ENCODE results near the gene UPK2.

UPK2 gene

DNA sequence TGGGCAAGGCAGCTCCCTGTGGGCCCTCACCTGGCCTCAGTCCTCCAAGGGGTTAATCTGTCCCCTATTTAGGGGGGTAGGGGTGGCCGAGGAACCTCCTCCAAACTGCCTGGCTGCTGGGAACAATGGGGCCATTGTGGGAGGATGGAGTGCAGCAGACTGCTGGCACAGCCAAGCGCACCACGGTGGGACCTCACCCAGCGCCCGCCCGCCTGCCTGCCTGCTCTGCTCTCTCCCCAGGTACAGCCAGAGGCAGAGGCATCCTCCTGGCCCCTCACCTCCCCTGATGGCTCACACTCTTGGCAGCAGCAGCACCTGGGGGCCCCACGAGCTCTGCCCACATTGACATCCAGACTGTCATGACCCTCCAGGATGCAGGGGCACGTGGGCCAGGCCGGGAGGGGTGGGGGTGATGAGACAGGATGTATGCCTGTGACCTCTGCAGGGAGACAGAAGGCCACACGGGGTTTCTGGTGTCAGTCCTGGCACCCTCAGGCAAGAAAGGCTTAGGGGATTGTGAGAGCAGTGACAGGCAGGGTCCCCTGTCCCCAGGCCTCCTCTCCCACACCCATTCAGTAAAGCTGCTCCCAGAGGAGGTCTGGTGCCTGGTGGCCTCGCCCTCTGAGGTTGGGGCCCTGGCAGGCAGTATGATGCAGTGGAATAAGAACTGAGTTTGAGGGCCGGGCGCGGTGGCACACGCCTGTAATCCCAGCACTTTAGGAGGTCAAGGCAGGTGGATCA lies 41.8 kb upstream of the UPK2 start:
- Histone ChIP-seq H3K4me1 (ENCODE audit: insufficient read depth, low read length) (peaks cover 71% of the 10 kb centered on the region), H2AFZ (ENCODE audit: low read depth, low read length) (no peak overlapping the region), H3K36me3 (ENCODE audit: insufficient read depth, low read length) (no peaks in the 10 kb centered on the region), H3K27me3 (ENCODE audit: insufficient read depth, low read length) (no peaks in the 10 kb centered on the region), H3K4me3 (ENCODE audit: low read length) (no peak overlapping the region), H3K9me3 (ENCODE audit: low read length) (no peaks in the 10 kb centered on the region)

DNA sequence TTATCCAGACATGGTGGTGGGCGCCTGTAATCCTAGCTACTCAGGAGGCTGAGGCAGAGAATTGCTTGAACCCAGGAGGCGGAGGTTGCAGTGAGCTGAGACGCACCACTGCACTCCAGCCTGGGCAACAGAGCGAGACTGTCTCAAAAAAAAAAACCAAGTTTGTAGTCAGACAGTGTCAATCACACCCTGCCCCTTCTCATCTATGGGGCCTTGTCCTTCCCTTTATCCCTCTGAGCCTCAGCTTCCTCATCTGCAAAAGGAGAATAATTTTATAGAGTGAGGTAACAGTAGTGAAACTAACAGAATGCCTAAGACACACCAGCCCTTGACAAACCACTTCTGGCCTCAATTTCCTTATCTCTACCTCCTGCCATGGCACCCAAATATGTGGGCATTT lies 41.1 kb upstream of the UPK2 start:
- Histone ChIP-seq H3K27me3 (ENCODE audit: insufficient read depth, low read length) (no peaks in the 10 kb centered on the region), H2AFZ (ENCODE audit: low read depth, low read length) (no peak overlapping the region), H3K4me3 (ENCODE audit: low read length) (no peak overlapping the region), H3K9me3 (ENCODE audit: low read length) (no peaks in the 10 kb centered on the region), H3K36me3 (ENCODE audit: insufficient read depth, low read length) (no peaks in the 10 kb centered on the region), H3K4me1 (ENCODE audit: insufficient read depth, low read length) (peaks cover 71% of the 10 kb centered on the region)

DNA sequence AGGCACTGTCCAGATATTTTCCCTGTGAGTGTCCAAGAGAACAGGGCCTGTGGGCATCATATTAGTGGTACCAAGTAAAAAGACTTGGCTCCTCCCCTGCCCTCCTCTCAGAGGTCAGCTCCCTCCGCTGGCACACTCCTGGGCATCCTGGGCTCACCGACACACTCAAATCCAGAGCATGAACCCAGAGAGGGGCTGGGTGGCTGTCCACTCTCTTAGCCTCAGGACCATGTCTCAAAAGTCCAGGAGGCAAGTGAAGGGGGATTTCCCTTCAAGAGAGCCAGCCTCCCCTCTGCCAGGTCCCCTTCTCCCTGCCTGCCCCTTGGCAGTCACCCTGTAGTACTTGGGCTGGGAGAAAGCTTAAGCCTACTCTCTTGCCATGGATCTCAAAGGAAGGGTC lies 40.7 kb upstream of the UPK2 start:
- Histone ChIP-seq H2AFZ (ENCODE audit: low read depth, low read length) (no peak overlapping the region), H3K4me3 (ENCODE audit: low read length) (no peak overlapping the region), H3K9me3 (ENCODE audit: low read length) (no peaks in the 10 kb centered on the region), H3K4me1 (ENCODE audit: insufficient read depth, low read length) (peaks cover 72% of the 10 kb centered on the region), H3K36me3 (ENCODE audit: insufficient read depth, low read length) (no peaks in the 10 kb centered on the region), H3K27me3 (ENCODE audit: insufficient read depth, low read length) (no peaks in the 10 kb centered on the region)

DNA sequence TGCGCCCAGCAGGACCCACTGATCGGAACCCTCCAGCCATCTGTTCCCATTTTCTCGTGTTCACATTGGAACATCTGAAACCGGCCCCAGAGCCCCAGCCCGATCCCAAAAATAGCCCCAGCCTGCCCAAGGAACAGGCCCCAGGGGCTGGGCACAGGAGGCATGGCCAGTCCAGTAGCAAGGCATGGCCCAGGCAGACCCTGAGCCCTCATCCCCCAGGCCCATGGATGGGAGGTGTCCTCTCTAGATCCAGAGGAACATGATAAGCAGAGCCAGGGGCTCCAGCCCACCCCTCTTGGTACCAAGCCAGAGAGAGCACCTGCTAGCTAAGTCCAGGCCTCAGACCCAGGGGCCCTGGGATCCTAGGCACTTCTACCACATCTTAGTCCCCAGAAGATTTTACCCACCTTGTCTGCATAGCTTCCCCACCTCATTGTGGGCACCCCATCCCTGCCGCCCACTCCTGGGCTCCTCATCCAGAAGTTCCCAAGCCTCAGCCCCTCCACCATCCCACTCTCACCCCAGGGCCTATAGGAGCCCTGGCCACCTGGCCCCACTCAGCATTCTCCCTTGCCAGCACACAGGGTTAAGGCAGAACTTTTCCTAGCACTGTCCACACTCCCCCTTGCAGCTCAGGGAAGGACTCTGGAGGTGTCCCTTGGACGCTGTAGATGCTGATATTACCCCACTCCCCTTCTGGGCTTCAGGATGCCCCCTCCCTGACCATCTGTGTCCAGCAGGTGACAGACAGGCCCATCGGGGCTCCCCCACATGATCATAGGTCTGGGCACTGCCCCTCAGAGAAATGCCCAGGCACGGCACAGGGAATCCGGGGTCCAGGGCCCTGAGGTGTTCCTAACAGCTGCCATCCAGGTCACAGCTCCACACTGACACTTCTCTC lies 39.9 kb upstream of the UPK2 start:
- Histone ChIP-seq H3K36me3 (ENCODE audit: insufficient read depth, low read length) (no peaks in the 10 kb centered on the region), H3K9me3 (ENCODE audit: low read length) (no peaks in the 10 kb centered on the region), H2AFZ (ENCODE audit: low read depth, low read length) (no peak overlapping the region), H3K27me3 (ENCODE audit: insufficient read depth, low read length) (no peaks in the 10 kb centered on the region), H3K4me3 (ENCODE audit: low read length) (no peak overlapping the region), H3K4me1 (ENCODE audit: insufficient read depth, low read length) (peaks cover 73% of the 10 kb centered on the region)

DNA sequence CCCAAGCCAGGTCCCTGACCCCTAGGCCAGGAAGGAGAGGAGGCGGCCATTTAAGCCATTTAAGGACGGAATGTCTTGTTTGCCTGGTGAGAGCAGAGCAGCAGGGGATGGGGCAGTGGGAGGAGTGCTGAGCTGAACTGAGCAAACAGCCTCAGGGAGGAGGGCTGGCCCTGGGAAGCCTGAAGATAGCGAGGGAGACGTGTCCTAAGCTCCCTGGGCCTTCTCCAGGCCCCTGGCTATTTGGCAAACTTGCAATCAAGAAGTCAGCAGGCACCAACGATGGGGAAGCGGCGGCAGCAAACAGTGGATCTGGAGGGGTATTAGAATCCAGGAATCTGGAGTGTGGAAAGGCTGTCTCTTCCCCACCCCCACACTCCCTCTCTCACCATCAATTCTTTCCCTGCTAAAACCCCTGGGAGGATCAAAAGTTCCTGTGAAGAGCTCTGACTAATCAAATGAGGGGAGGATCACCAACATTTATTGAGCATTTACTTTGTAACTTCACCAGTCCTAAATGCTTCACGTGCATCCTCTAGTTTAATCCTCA lies 39.2 kb upstream of the UPK2 start:
- H3K4me1 ChIP-seq (ENCODE audit: insufficient read depth, low read length), result peaks cover 73% of the 10 kb centered on the region
- no peaks in the 10 kb centered on the region for H3K9me3 ChIP-seq (ENCODE audit: low read length)
- H3K36me3 ChIP-seq (ENCODE audit: insufficient read depth, low read length), result no peaks in the 10 kb centered on the region
- no peak overlapping the region for H3K4me3 ChIP-seq (ENCODE audit: low read length)
- no peak overlapping the region for H2AFZ ChIP-seq (ENCODE audit: low read depth, low read length)
- H3K27me3 ChIP-seq (ENCODE audit: insufficient read depth, low read length), result no peaks in the 10 kb centered on the region

DNA sequence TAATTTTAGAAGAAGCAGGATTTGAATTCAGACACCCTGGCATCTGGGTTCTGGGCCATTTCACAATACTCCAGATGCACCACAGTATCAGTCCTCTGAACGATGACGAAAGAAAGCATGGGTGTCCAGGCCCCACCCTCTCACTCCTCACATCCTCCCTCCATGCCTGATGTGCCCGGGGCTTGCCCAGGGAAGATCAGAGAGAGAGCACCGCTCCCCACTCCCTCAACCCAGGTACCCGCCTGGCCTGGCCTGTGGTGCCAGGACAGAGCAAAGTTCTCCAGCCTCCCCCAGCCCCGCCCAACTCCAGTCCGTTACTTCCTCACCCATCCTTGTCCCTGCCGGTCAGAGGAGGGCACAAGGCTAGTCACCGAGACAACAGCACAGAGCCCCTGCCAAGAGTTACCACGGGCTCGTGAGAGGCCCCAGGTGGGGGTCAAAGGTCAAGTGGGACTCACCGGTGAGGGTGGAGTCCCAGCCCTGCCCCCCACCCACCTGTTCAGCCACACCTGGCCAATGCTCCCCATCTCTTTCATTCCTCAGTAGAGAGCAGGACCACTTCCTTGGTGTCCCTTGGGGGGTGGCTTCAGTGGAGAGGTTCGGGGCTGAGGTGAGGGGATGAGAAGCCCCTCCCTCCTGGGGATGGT lies 38.5 kb upstream of the UPK2 start:
- peaks cover 73% of the 10 kb centered on the region for H3K4me1 ChIP-seq (ENCODE audit: insufficient read depth, low read length)
- no peaks in the 10 kb centered on the region for H3K9me3 ChIP-seq (ENCODE audit: low read length)
- H2AFZ ChIP-seq (ENCODE audit: low read depth, low read length), result no peak overlapping the region
- H3K4me3 ChIP-seq (ENCODE audit: low read length), result no peak overlapping the region
- no peaks in the 10 kb centered on the region for H3K36me3 ChIP-seq (ENCODE audit: insufficient read depth, low read length)
- H3K27me3 ChIP-seq (ENCODE audit: insufficient read depth, low read length), result no peaks in the 10 kb centered on the region

DNA sequence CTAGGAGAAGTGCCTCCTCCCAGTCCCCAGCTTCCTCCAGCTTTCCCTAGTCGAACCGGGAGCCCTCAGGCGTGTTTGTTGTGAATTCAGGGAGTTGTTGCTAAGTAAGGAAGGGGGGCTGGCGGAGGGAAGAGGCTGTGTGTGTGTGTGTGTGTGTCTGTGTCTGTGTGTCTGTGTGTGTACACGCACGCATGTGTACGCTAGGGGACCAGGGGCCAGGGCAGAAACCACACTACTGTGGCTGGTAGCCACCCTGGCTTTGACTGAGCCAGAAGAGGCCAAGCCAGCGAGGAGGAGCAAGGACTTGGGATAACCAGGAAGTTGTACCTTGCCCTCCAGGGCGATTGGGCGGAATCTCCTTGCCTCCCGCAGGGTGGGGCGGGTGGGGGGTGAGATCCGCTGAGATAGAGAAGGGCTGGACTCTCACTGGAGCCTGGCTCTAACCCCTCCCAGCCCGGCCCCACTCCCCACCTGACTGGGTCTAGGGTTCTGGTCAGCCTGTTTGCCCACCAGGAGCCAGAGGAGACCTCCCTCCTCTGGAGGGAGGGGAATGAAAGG lies 37.9 kb upstream of the UPK2 start:
- H3K4me1 ChIP-seq (ENCODE audit: insufficient read depth, low read length), result peaks cover 76% of the 10 kb centered on the region
- no peak overlapping the region for H3K4me3 ChIP-seq (ENCODE audit: low read length)
- no peaks in the 10 kb centered on the region for H3K27me3 ChIP-seq (ENCODE audit: insufficient read depth, low read length)
- no peaks in the 10 kb centered on the region for H3K36me3 ChIP-seq (ENCODE audit: insufficient read depth, low read length)
- H2AFZ ChIP-seq (ENCODE audit: low read depth, low read length), result no peak overlapping the region
- no peaks in the 10 kb centered on the region for H3K9me3 ChIP-seq (ENCODE audit: low read length)

DNA sequence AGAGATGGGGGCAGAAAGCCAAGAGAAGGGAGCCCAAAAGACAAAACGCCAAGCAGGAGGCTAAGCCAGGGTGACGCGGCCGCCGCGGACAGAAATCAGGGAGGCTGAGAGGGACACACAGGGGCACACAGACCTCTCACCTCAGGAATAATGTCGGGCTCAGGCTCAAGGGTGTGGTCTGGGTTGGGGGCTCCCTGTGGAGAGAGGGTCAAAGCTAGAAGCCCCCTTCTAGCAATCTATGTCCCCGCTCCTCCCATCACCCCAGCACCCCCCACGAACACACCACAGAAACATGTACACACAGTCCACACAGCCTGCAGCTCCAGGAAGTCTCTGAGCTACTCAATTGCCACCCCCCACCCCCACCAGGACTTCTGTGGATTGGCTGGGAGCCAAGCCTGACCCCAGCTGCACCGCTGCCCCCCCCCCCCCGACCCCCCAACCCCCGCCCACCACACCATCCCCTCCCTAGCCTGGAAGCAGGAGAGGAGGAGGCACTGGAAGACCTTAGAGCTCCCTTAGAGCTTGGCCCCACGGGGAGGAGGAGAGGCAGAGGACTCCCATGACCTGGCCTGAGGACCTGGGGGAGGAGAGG lies 37.3 kb upstream of the UPK2 start:
- H3K4me1 ChIP-seq (ENCODE audit: insufficient read depth, low read length), result peaks cover 82% of the 10 kb centered on the region
- H2AFZ ChIP-seq (ENCODE audit: low read depth, low read length), result no peak overlapping the region
- no peaks in the 10 kb centered on the region for H3K9me3 ChIP-seq (ENCODE audit: low read length)
- no peaks in the 10 kb centered on the region for H3K27me3 ChIP-seq (ENCODE audit: insufficient read depth, low read length)
- H3K36me3 ChIP-seq (ENCODE audit: insufficient read depth, low read length), result no peaks in the 10 kb centered on the region
- H3K4me3 ChIP-seq (ENCODE audit: low read length), result no peak overlapping the region

DNA sequence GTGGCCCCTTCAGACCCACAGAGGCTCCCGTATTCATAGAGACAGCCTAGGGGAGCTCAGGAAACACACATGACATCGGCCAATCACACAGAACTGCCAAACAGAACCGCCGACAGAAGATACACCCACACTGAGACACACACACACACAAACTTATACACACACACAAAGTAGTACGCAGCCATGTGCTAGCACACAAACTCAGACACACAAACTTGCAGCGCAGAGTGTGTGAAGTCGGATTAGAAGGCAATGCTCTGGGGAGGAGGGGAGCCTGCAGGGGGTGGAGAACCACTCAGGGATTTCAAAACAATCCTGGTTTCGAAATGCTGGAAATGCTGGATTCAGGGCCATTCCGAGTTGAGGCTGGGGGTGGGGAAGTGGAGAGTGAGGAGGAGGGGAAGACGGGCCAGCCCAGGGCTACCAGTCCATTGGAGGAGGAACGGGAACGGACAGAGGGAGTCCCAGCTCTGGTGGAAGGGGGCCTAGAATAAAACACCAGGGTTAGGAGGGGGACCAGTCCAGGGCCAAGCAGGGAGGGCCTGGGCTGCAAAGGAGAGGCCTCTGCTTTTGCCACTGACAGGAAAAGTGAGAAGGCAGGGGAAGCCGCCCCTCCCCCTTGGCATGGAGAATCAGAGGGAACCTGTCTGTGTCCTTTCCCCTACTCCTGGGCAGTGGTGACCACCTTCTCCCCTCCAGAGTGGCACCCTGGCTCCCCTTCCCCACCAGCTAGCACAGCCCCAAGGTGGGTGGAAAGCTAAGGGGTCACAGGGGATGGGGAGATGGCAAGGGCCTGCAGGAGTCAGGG lies 34.8 kb upstream of the UPK2 start:
- peaks cover 86% of the 10 kb centered on the region for H3K4me1 ChIP-seq (ENCODE audit: insufficient read depth, low read length)
- no peaks in the 10 kb centered on the region for H3K36me3 ChIP-seq (ENCODE audit: insufficient read depth, low read length)
- H2AFZ ChIP-seq (ENCODE audit: low read depth, low read length), result no peak overlapping the region
- no peaks in the 10 kb centered on the region for H3K27me3 ChIP-seq (ENCODE audit: insufficient read depth, low read length)
- H3K9me3 ChIP-seq (ENCODE audit: low read length), result no peaks in the 10 kb centered on the region
- no peak overlapping the region for H3K4me3 ChIP-seq (ENCODE audit: low read length)

DNA sequence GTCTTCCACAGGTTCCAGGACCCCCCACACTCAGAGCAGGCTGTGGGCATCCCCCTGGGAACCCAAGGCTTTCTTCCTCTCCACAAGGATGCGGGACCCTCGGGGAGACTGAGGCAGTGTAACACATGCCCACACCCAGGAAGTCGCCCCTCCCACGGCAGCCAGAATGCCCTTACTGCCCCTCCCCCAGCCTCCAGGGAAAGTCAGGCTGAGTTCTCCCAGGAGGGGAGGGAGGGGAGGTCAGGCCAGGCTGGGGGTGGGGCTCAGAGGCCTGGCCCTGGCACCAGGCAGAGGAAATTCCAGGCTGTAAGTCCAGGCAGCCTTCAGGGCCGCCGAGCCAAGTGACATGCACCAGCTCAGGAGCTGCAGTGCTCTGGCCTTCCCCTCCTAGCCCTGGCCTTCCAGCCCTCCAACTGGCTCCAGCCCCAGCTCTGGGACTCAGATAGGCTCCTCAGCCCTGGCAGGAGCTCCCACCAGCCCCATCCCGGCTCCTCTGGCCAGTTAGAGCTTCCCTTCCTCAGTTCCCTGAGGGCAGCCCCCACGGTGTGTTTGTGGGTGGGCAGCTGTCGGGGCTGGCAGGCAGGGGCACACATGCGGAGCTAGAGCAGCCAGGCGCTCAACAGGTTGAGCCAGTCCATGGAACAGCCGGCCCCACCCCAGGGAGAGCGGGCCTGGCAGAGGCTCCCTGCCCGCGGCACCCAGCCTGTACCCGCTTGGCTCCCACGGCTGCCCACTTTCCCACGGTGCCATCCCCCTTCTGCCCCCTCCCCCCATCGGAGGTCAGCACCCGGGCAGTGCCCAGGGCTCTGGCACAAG lies 34.0 kb upstream of the UPK2 start:
- no peaks in the 10 kb centered on the region for H3K9me3 ChIP-seq (ENCODE audit: low read length)
- no peak overlapping the region for H2AFZ ChIP-seq (ENCODE audit: low read depth, low read length)
- H3K4me1 ChIP-seq (ENCODE audit: insufficient read depth, low read length), result peaks cover 80% of the 10 kb centered on the region
- no peaks in the 10 kb centered on the region for H3K27me3 ChIP-seq (ENCODE audit: insufficient read depth, low read length)
- H3K36me3 ChIP-seq (ENCODE audit: insufficient read depth, low read length), result no peaks in the 10 kb centered on the region
- no peak overlapping the region for H3K4me3 ChIP-seq (ENCODE audit: low read length)

DNA sequence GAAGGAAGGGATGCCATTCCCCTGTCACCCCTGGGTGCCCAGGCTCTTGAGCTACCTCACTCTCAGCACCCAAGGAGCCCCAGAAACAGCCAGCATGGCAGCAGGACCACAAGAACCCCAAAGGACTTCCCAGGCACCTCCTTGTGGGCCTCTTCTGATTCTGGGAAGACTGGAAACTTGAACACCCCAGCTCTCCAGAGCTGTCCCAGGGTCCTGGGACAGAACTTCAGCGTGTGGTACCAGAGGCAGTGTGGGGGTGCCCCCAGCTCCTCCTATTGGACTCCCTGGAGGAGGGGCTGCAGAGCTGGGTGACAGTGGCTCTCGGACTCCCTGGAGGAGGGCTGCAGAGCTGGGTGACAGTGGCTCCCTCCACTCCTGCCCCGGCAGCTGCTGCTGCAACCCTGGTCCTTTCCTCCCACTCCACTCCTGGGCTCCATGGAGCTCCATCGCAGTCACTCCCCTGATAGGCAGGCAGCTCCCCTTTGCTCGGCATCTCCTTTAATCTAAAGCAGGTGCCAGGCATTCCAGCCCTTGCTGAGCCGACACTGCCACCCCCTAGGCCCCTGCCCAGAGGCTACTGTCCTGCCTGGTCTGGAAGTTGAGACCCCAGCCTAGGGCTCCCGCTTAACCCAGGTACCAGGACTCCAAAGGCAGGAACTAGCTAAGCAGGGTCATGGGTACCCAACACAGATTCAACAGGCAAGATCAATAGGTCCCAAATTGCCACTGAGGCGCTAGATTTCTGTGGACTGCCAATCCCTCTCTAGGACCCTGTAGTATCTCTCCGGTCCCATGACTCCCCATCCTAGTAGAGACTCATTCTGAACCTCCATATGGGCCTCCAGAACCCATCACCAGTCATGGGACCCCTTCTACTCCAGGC lies 33.1 kb upstream of the UPK2 start:
- H3K36me3 ChIP-seq (ENCODE audit: insufficient read depth, low read length), result no peaks in the 10 kb centered on the region

More for the DNA sequence above, 33.1 kb upstream of the UPK2 start:
- H3K4me3 ChIP-seq (ENCODE audit: low read length), result peak overlapping the region; percentile 83
- no peaks in the 10 kb centered on the region for H3K9me3 ChIP-seq (ENCODE audit: low read length)
- no peak overlapping the region for H2AFZ ChIP-seq (ENCODE audit: low read depth, low read length)
- H3K4me1 ChIP-seq (ENCODE audit: insufficient read depth, low read length), result peaks cover 79% of the 10 kb centered on the region
- H3K27me3 ChIP-seq (ENCODE audit: insufficient read depth, low read length), result no peaks in the 10 kb centered on the region
